Nephron (organoid): ENCODE measurements around the gene SIKE1.
A peak's percentile ranks its signal among the peaks of the same experiment; 100 is the strongest.

Experiments
- H3K27ac Mint-ChIP-seq, 3 experiments: 2 replicates each; pipeline ENCODE4 v1.8.0; 2020; ENCODE audit warnings: mixed read lengths in 3 of 3, mild to moderate bottlenecking in 2 of 3, moderate library complexity in 1 of 3
- H3K27me3 Mint-ChIP-seq: 2 replicates; pipeline ENCODE4 v1.8.0; 2021; ENCODE audit warnings: low read depth, mild to moderate bottlenecking, moderate library complexity, mixed read lengths
- H3K36me3 Mint-ChIP-seq: 2 replicates; pipeline ENCODE4 v1.8.0; 2020; ENCODE audit warnings: low read depth, mixed read lengths
- H3K4me1 Mint-ChIP-seq: 2 replicates; pipeline ENCODE4 v1.8.0; 2020; ENCODE audit warnings: mixed read lengths
- H3K4me3 Mint-ChIP-seq, 3 experiments: 2 replicates each; pipeline ENCODE4 v1.8.0; 2020; ENCODE audit warnings: mild to moderate bottlenecking in 3 of 3, mixed read lengths in 3 of 3, moderate library complexity in 2 of 3
- H3K9me3 Mint-ChIP-seq: 2 replicates; pipeline ENCODE4 v1.8.0; 2020; ENCODE audit warnings: mixed read lengths
- TF ChIP-seq, protein P1 (sequence below), 3 experiments: fragments of 200-600 bp; sonication (generic); IDR thresholded peaks; one replicate each; pipeline ENCODE4 v1.5.0; 2021; ENCODE audit warnings: antibody characterized with exemption in 3 of 3; ENCODE audit not compliant: unreplicated experiment in 3 of 3

SIKE1 gene

DNA sequence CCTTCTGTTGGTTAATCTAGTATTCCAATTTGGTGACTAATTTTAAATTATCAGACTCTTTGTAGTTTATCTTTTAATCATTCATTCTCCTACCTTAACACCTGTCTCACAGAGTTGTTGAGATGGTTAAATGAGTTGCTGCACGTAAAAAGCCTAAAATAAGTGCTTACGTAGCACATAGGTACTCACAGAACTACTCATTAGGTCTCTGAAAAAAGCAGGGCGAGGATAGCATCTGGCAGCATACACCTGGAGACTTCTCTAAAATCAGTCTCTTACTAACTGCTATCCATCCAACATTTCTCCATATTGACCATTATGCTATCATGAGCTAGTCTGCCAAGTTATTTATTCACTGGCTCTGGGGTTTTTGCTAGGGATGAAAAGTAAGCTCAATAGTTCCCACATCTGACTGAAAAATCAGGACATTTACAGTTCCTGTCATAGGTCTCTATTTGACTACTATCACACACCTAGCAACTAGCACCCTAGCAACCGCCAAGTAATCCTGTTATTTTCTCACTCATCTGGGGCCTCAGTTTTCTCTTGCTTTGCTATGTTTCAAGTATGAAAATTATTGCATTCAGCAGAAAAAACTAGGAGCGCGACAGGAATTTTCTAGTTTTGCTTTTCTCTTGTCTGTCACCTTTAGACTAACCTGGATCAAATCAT lies 33.9 kb downstream of the SIKE1 start:
- TF ChIP-seq, protein P1, sequence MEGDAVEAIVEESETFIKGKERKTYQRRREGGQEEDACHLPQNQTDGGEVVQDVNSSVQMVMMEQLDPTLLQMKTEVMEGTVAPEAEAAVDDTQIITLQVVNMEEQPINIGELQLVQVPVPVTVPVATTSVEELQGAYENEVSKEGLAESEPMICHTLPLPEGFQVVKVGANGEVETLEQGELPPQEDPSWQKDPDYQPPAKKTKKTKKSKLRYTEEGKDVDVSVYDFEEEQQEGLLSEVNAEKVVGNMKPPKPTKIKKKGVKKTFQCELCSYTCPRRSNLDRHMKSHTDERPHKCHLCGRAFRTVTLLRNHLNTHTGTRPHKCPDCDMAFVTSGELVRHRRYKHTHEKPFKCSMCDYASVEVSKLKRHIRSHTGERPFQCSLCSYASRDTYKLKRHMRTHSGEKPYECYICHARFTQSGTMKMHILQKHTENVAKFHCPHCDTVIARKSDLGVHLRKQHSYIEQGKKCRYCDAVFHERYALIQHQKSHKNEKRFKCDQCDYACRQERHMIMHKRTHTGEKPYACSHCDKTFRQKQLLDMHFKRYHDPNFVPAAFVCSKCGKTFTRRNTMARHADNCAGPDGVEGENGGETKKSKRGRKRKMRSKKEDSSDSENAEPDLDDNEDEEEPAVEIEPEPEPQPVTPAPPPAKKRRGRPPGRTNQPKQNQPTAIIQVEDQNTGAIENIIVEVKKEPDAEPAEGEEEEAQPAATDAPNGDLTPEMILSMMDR (IDR thresholded peaks at IDR 0.05; ENCODE audit: unreplicated experiment in 3 of 3): no peak
- Mint-ChIP-seq H3K9me3 (no peaks in the 10 kb centered on the region), H3K27me3 (no peaks in the 10 kb centered on the region), H3K4me3 (no peak overlapping the region), H3K36me3 (peaks cover 74% of the 10 kb centered on the region), H3K4me1 (peaks cover 26% of the 10 kb centered on the region), H3K27ac (no peak overlapping the region)

DNA sequence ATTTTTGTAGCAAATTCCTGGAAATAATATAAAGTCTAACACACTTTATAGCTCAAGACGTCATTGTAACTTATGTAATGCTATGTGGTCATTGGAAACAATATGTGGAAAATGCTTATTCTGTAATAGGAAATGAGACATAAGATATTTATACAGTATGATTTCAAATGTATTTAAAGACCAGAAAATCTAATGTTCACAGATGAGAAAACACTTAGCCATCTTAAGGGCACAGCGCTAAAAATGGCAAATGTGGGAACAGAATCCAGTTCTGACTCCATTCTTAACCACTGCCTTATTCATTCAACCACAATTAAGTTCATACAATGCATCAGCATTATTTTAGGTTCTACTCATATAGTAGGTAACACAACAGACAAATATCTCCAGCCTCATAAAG lies 35.2 kb downstream of the SIKE1 start:
- peaks cover 80% of the 10 kb centered on the region for H3K36me3 Mint-ChIP-seq
- no peaks in the 10 kb centered on the region for H3K27me3 Mint-ChIP-seq
- no peak overlapping the region for H3K27ac Mint-ChIP-seq
- no peaks in the 10 kb centered on the region for H3K9me3 Mint-ChIP-seq
- H3K4me3 Mint-ChIP-seq: no peak overlapping the region
- TF ChIP-seq, protein P1 (IDR thresholded peaks at IDR 0.05; ENCODE audit: unreplicated experiment in 3 of 3): no peak
- peaks cover 13% of the 10 kb centered on the region for H3K4me1 Mint-ChIP-seq

GRCh38 chr1:114741963-114742746 lies 38.3 kb downstream of the SIKE1 start:
- Mint-ChIP-seq H3K27me3 (no peaks in the 10 kb centered on the region), H3K9me3 (no peaks in the 10 kb centered on the region), H3K27ac (no peak overlapping the region), H3K4me1 (no peaks in the 10 kb centered on the region), H3K4me3 (no peak overlapping the region), H3K36me3 (peaks cover 75% of the 10 kb centered on the region)
- TF ChIP-seq, protein P1 (IDR thresholded peaks at IDR 0.05; ENCODE audit: unreplicated experiment in 3 of 3): no peak

DNA sequence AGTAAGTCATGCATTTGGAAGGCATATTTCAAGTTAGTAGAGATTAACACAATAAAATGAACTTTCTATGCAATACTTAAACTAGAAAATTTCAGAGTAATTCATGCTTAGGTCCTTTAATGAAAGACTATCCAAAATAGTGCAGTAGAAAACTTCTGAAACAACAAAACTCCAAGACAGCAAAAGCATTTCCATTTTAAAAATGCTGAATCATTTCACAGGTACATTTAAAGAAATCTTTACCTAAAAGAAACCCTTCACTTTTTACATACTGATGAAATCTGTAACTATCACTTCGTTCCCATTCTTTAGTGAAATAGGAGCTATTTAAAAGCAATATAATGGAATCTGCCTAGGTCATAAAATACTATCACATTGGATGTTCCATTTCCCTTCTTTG lies 40.2 kb downstream of the SIKE1 start:
- Mint-ChIP-seq H3K4me1 (no peaks in the 10 kb centered on the region), H3K9me3 (no peaks in the 10 kb centered on the region), H3K27ac (no peak overlapping the region), H3K4me3 (no peak overlapping the region), H3K27me3 (no peaks in the 10 kb centered on the region), H3K36me3 (peaks cover 75% of the 10 kb centered on the region)
- TF ChIP-seq, protein P1 (IDR thresholded peaks at IDR 0.05; ENCODE audit: unreplicated experiment in 3 of 3): no peak

DNA sequence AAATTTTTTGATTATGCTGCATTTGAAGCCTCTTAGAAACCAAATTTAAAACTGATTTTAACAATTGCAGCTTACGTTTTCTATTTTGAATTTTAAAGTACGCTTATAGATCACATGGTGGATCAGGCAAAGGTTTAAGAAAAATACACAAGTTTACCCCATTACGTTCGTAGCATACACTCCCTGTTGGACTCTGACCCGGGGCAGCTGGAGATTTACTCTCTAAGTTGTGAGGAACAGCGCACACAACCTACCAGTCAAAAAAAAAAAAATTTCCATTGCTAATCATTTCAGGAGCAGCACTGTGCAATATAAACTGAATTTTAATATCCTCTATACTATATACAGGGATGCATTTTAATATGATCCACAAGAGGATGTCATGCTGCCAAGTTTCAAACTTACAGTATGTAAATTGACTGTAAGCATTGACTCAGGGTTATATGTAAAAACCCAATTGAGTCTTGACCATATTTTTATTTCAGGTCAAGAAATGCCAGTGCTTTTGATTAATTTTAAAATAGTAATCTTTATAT lies 43.1 kb downstream of the SIKE1 start:
- TF ChIP-seq, protein P1 (IDR thresholded peaks at IDR 0.05; ENCODE audit: unreplicated experiment in 3 of 3): no peak
- H3K36me3 Mint-ChIP-seq: peaks cover 73% of the 10 kb centered on the region
- H3K4me1 Mint-ChIP-seq: no peaks in the 10 kb centered on the region
- no peaks in the 10 kb centered on the region for H3K27me3 Mint-ChIP-seq
- H3K4me3 Mint-ChIP-seq: no peak overlapping the region
- no peaks in the 10 kb centered on the region for H3K9me3 Mint-ChIP-seq
- peak overlapping the region in 1 of 3 experiments; percentile 29 for H3K27ac Mint-ChIP-seq
